SKM-1 (cell line): ENCODE measurements around the gene AEBP2.
"Not testable (repeated sequence)": the region's sequence is repeated elsewhere in the genome, so short reads cannot be mapped to it uniquely, and the experiment has no call there.

Source experiments
- DNase-seq: peaks from one replicate; lab custom pipeline; 2025; ENCODE audit not compliant: unreplicated experiment; lab: John Stamatoyannopoulos, UW

AEBP2 gene

GRCh38 chr12:19439059-19440018 is at the start of gene AEBP2:
AEBP2 (plus strand) TSS chr12:19439492; CDS start chr12:19439700, 208 bp downstream.
- peak; percentile 49 for DNase-seq

- DNase-seq: no peak
Measured at GRCh38 chr12:19390051-19390598, 49.2 kb upstream of the AEBP2 start.

- not testable (repeated sequence) for DNase-seq
Measured at GRCh38 chr12:19392644-19393043, 46.6 kb upstream of the AEBP2 start.

GRCh38 chr12:19394385-19394784 is 44.9 kb upstream of the AEBP2 start:
- DNase-seq: no peak

- DNase-seq: no peak
Measured at GRCh38 chr12:19397534-19397933, 41.8 kb upstream of the AEBP2 start.

GRCh38 chr12:19398376-19399363 is 40.6 kb upstream of the AEBP2 start:
- DNase-seq: no peak

- DNase-seq: not testable (repeated sequence)
Measured at GRCh38 chr12:19400649-19401285, 38.5 kb upstream of the AEBP2 start.

- DNase-seq: no peak
Measured at GRCh38 chr12:19402211-19402610, 37.1 kb upstream of the AEBP2 start.

- no peak for DNase-seq
Measured at GRCh38 chr12:19402743-19403431, 36.4 kb upstream of the AEBP2 start.

GRCh38 chr12:19404242-19404880 is 34.9 kb upstream of the AEBP2 start:
- no peak for DNase-seq

- DNase-seq: no peak
Measured at GRCh38 chr12:19409376-19409775, 29.9 kb upstream of the AEBP2 start.

GRCh38 chr12:19410211-19410610 is 29.1 kb upstream of the AEBP2 start:
- DNase-seq: no peak

GRCh38 chr12:19410629-19411185 is 28.6 kb upstream of the AEBP2 start:
- DNase-seq: no peak

- DNase-seq: no peak
Measured at GRCh38 chr12:19411234-19412204, 27.8 kb upstream of the AEBP2 start.

GRCh38 chr12:19412844-19413243 is 26.4 kb upstream of the AEBP2 start:
- DNase-seq: no peak

- not testable (repeated sequence) for DNase-seq
Measured at GRCh38 chr12:19413582-19413981, 25.7 kb upstream of the AEBP2 start.

- DNase-seq: no peak
Measured at GRCh38 chr12:19415563-19415962, 23.7 kb upstream of the AEBP2 start.

GRCh38 chr12:19419086-19419485 is 20.2 kb upstream of the AEBP2 start:
- DNase-seq: no peak
